H1 (cell line): ENCODE measurements around the gene PTPRCAP. TPM values are rescaled to one million over a fixed set of nuclear protein-coding genes. Genes with fewer than 3 reads are reported as not detected.

Experiments
- ATF2 ChIP-seq: IDR thresholded peaks from 2 replicates; pipeline ENCODE4 v1.6.1; 2012; ENCODE audit warnings: low read length, inconsistent platforms
- FOSL1 ChIP-seq: IDR thresholded peaks from 2 replicates; pipeline ENCODE4 v1.6.1; 2011; ENCODE audit warnings: mild to moderate bottlenecking, low read depth, low read length, moderate library complexity; ENCODE audit not compliant: insufficient read depth
- JUN ChIP-seq: IDR thresholded peaks from 2 replicates; pipeline ENCODE4 v1.6.1; 2011; ENCODE audit warnings: low read depth, mild to moderate bottlenecking, improper control_type of control experiment, low read length
- NANOG ChIP-seq: IDR thresholded peaks from 2 replicates; pipeline ENCODE4 v1.6.1; 2011; ENCODE audit warnings: low read length, low read depth, mild to moderate bottlenecking, inconsistent platforms; ENCODE audit not compliant: insufficient read depth, poor library complexity, severe bottlenecking
- RAD21 ChIP-seq, 2 experiments: IDR thresholded peaks in 1 of 2; conservative IDR thresholded peaks in 1 of 2; 2 replicates each; pipeline ENCODE4 v1.6.1; 2011; ENCODE audit warnings: low read depth in 2 of 2, low read length in 2 of 2, improper control_type of control experiment in 1 of 2, inconsistent platforms in 1 of 2, mild to moderate bottlenecking in 1 of 2, moderate library complexity in 1 of 2
- SIX5 ChIP-seq: IDR thresholded peaks from 2 replicates; pipeline ENCODE4 v1.6.1; 2011; ENCODE audit warnings: mild to moderate bottlenecking, low read depth, low read length
- SP1 ChIP-seq: IDR thresholded peaks from 2 replicates; pipeline ENCODE4 v1.6.1; 2011; ENCODE audit warnings: low read depth, low read length
- polyA plus RNA-seq, 7 experiments: library from polyadenylated mRNA; depleted of rRNA in 3 of 7; stranded (reverse) in 5 of 7; unstranded in 2 of 7; fragments of >200 nt in 5 of 7; fragments of 200-250 nt in 2 of 7; gene quantifications; 1 replicate in 5 of 7; 2 replicates in 1 of 7; 4 replicates in 1 of 7; pipeline versions ENCODE4 v1.2.1 to v1.2.3, GENCODE V29; 2011 to 2013; ENCODE audit warnings: missing spikeins in 2 of 7, mixed read lengths in 2 of 7
- total RNA-seq: library from RNA; stranded (reverse); fragmentation: NEBNext Ultra II Directional; extraction: Animal tissue kit (Norgen Biotek cat#: 25700); gene quantifications from 2 replicates; pipeline ENCODE4 v1.2.1, GENCODE V29; 2021
- TF ChIP-seq, protein P1 (sequence below): fragments of 300-600 bp; sonication (generic); IDR thresholded peaks from 2 replicates; pipeline ENCODE4 v1.7.1; 2012; ENCODE audit warnings: low read length, moderate library complexity, mild to moderate bottlenecking, inconsistent platforms; ENCODE audit not compliant: insufficient replicate concordance

PTPRCAP gene
- total and polyA plus RNA-seq, 2 of the 8 experiments (the other 6 are each of a cell fraction or from before 2014, with no cell fraction given), result 0.78 to 6.7 TPM

GRCh38 chr11:67468759-67469507 lies 31.5 kb upstream of the PTPRCAP start, which contains the start of gene TMEM134 (continued):
- TF ChIP-seq RAD21 (IDR thresholded peaks at IDR 0.05 in 1 of 2, conservative IDR thresholded peaks at IDR 0.05 in 1 of 2; ENCODE audit: low read depth in 2 of 2, low read length in 2 of 2), result peak; percentile 57 to 72
- TF ChIP-seq, protein P1, sequence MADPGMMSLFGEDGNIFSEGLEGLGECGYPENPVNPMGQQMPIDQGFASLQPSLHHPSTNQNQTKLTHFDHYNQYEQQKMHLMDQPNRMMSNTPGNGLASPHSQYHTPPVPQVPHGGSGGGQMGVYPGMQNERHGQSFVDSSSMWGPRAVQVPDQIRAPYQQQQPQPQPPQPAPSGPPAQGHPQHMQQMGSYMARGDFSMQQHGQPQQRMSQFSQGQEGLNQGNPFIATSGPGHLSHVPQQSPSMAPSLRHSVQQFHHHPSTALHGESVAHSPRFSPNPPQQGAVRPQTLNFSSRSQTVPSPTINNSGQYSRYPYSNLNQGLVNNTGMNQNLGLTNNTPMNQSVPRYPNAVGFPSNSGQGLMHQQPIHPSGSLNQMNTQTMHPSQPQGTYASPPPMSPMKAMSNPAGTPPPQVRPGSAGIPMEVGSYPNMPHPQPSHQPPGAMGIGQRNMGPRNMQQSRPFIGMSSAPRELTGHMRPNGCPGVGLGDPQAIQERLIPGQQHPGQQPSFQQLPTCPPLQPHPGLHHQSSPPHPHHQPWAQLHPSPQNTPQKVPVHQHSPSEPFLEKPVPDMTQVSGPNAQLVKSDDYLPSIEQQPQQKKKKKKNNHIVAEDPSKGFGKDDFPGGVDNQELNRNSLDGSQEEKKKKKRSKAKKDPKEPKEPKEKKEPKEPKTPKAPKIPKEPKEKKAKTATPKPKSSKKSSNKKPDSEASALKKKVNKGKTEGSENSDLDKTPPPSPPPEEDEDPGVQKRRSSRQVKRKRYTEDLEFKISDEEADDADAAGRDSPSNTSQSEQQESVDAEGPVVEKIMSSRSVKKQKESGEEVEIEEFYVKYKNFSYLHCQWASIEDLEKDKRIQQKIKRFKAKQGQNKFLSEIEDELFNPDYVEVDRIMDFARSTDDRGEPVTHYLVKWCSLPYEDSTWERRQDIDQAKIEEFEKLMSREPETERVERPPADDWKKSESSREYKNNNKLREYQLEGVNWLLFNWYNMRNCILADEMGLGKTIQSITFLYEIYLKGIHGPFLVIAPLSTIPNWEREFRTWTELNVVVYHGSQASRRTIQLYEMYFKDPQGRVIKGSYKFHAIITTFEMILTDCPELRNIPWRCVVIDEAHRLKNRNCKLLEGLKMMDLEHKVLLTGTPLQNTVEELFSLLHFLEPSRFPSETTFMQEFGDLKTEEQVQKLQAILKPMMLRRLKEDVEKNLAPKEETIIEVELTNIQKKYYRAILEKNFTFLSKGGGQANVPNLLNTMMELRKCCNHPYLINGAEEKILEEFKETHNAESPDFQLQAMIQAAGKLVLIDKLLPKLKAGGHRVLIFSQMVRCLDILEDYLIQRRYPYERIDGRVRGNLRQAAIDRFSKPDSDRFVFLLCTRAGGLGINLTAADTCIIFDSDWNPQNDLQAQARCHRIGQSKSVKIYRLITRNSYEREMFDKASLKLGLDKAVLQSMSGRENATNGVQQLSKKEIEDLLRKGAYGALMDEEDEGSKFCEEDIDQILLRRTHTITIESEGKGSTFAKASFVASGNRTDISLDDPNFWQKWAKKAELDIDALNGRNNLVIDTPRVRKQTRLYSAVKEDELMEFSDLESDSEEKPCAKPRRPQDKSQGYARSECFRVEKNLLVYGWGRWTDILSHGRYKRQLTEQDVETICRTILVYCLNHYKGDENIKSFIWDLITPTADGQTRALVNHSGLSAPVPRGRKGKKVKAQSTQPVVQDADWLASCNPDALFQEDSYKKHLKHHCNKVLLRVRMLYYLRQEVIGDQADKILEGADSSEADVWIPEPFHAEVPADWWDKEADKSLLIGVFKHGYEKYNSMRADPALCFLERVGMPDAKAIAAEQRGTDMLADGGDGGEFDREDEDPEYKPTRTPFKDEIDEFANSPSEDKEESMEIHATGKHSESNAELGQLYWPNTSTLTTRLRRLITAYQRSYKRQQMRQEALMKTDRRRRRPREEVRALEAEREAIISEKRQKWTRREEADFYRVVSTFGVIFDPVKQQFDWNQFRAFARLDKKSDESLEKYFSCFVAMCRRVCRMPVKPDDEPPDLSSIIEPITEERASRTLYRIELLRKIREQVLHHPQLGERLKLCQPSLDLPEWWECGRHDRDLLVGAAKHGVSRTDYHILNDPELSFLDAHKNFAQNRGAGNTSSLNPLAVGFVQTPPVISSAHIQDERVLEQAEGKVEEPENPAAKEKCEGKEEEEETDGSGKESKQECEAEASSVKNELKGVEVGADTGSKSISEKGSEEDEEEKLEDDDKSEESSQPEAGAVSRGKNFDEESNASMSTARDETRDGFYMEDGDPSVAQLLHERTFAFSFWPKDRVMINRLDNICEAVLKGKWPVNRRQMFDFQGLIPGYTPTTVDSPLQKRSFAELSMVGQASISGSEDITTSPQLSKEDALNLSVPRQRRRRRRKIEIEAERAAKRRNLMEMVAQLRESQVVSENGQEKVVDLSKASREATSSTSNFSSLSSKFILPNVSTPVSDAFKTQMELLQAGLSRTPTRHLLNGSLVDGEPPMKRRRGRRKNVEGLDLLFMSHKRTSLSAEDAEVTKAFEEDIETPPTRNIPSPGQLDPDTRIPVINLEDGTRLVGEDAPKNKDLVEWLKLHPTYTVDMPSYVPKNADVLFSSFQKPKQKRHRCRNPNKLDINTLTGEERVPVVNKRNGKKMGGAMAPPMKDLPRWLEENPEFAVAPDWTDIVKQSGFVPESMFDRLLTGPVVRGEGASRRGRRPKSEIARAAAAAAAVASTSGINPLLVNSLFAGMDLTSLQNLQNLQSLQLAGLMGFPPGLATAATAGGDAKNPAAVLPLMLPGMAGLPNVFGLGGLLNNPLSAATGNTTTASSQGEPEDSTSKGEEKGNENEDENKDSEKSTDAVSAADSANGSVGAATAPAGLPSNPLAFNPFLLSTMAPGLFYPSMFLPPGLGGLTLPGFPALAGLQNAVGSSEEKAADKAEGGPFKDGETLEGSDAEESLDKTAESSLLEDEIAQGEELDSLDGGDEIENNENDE, result no peak
- no peak for TF ChIP-seq NANOG
- no peak for TF ChIP-seq FOSL1
- TF ChIP-seq ATF2, result no peak
- TF ChIP-seq JUN, result no peak
- no peak for TF ChIP-seq SIX5
- TF ChIP-seq SP1, result peak; percentile 88
